GM12878 (cell line): Measurements from ENCODE around the gene PHGDH. TPM values are rescaled to one million over a fixed set of nuclear protein-coding genes. Genes with fewer than 3 reads are reported as not detected.

ENCODE experiments used
- ATAC-seq: fragments of 200-7000 bp; cut with Tn5 transposase; 3 replicates; pipeline ENCODE4 v1.9.1; 2020; ENCODE audit warnings: mild to moderate bottlenecking, moderate library complexity
- BruUV-seq: library from RNA; stranded (reverse); fragments of 400-500 nt; replicated peaks from 2 replicates; lab custom pipeline; 2021; lab: Mats Ljungman, UMichigan
- CTCF ChIA-PET: fragments of 300-600 bp; sonication (Branson Sonifier 250); formaldehyde crosslinking; extraction: SDS; loops from one replicate; lab custom pipeline; 2021; ENCODE audit warnings: inconsistent platforms; lab: Yijun Ruan, JAX
- POLR2A ChIA-PET: fragments of 350-600 bp; formaldehyde crosslinking; extraction: SDS; loops from one replicate; lab custom pipeline; 2021; ENCODE audit warnings: inconsistent platforms; lab: Charles Lee
- RAD21 ChIA-PET: fragments of 300-600 bp; sonication (Branson Sonifier 250); formaldehyde crosslinking; loops from one replicate; lab custom pipeline; 2023; ENCODE audit warnings: antibody characterized with exemption; ENCODE audit not compliant: unreplicated experiment; lab: Charles Lee
- SMC1A ChIA-PET: fragments of 300-600 bp; sonication (Branson Sonifier 250); formaldehyde crosslinking; loops from one replicate; lab custom pipeline; 2023; ENCODE audit not compliant: unreplicated experiment, uncharacterized antibody; lab: Charles Lee
- DNase-seq: peaks from one replicate; pipeline ENCODE4 v3.0.0-alpha.2; 2011; ENCODE audit warnings: low read depth, low spot score
- FAIRE-seq: peaks from 3 replicates; lab custom pipeline; 2011; peaks lifted over from hg19 to GRCh38; lab: Jason Lieb, UNC
- H2AFZ ChIP-seq: 2 replicates; pipeline ENCODE4 v1.6.0; 2011; ENCODE audit warnings: low read depth, low read length, control low read depth; ENCODE audit not compliant: control insufficient read depth
- H3K27ac ChIP-seq: 2 replicates; pipeline ENCODE4 v1.5.1; 2011; ENCODE audit warnings: control low read depth; ENCODE audit not compliant: control insufficient read depth, insufficient read depth
- H3K27me3 ChIP-seq, 2 experiments: replicated peaks in 1 of 2; 2 replicates each; pipeline versions ENCODE4 v1.6.0 to v1.6.1; 2011; ENCODE audit warnings: low read length in 1 of 2; ENCODE audit not compliant: control insufficient read depth in 2 of 2, insufficient read depth in 2 of 2
- H3K36me3 ChIP-seq, 2 experiments: 2 replicates each; pipeline ENCODE4 v1.5.1; 2011; ENCODE audit warnings: low read length in 1 of 2; ENCODE audit not compliant: control insufficient read depth in 2 of 2, insufficient read depth in 2 of 2
- H3K4me1 ChIP-seq: 2 replicates; pipeline ENCODE4 v1.6.1; 2011; ENCODE audit warnings: mild to moderate bottlenecking, low read length, moderate library complexity, mixed read lengths; ENCODE audit not compliant: control insufficient read depth, insufficient read depth
- H3K4me2 ChIP-seq: 2 replicates; pipeline ENCODE4 v1.6.0; 2011; ENCODE audit warnings: control low read depth; ENCODE audit not compliant: control insufficient read depth, insufficient read depth
- H3K4me3 ChIP-seq: fragments of 200-600 bp; sonication (generic); 2 replicates; pipeline ENCODE4 v1.5.1; 2016
- H3K79me2 ChIP-seq: 2 replicates; pipeline ENCODE4 v1.6.0; 2011; ENCODE audit warnings: low read length; ENCODE audit not compliant: control insufficient read depth, insufficient read depth
- H3K9ac ChIP-seq: 2 replicates; pipeline ENCODE4 v1.8.0; 2011; ENCODE audit warnings: low read length, control low read depth, mixed read lengths; ENCODE audit not compliant: control insufficient read depth, insufficient read depth
- H3K9me3 ChIP-seq: replicated peaks from 3 replicates; pipeline ENCODE4 v1.5.1; 2011; ENCODE audit warnings: mild to moderate bottlenecking, low read length; ENCODE audit not compliant: control insufficient read depth, insufficient read depth
- H4K20me1 ChIP-seq: 2 replicates; pipeline ENCODE4 v1.6.0; 2011; ENCODE audit not compliant: control insufficient read depth, insufficient read depth
- BHLHE40 ChIP-seq, 2 experiments: fragments of 450-650 bp in 1 of 2; IDR thresholded peaks; 2 replicates each; pipeline ENCODE4 v1.6.1; 2011 to 2017; ENCODE audit warnings: low read depth in 2 of 2, borderline replicate concordance in 1 of 2, improper control_type of control experiment in 1 of 2, low read length in 1 of 2, mild to moderate bottlenecking in 1 of 2
- DPF2 ChIP-seq: fragments of 450-650 bp; IDR thresholded peaks from 2 replicates; pipeline ENCODE4 v1.6.1; 2017; ENCODE audit warnings: mild to moderate bottlenecking
- HDAC6 ChIP-seq: fragments of 200-600 bp; sonication (generic); IDR thresholded peaks from one replicate; pipeline ENCODE4 v1.8.0; 2017; ENCODE audit warnings: antibody characterized with exemption; ENCODE audit not compliant: unreplicated experiment
- IRF4 ChIP-seq: IDR thresholded peaks from 2 replicates; pipeline ENCODE4 v1.6.1; 2011; ENCODE audit warnings: low read depth, low read length
- MYB ChIP-seq: fragments of 150-350 bp; IDR thresholded peaks from 2 replicates; pipeline ENCODE4 v1.6.1; 2014; ENCODE audit warnings: mild to moderate bottlenecking, low read depth, low read length, borderline replicate concordance
- PAX8 ChIP-seq: fragments of 450-650 bp; IDR thresholded peaks from 2 replicates; pipeline ENCODE4 v1.6.1; 2017; ENCODE audit warnings: mild to moderate bottlenecking, moderate library complexity
- PML ChIP-seq: IDR thresholded peaks from 2 replicates; pipeline ENCODE4 v1.6.1; 2012; ENCODE audit warnings: low read length, inconsistent platforms
- RAD51 ChIP-seq: fragments of 450-650 bp; IDR thresholded peaks from 2 replicates; pipeline ENCODE4 v1.6.1; 2016; ENCODE audit warnings: moderate library complexity, mild to moderate bottlenecking, inconsistent platforms
- SRF ChIP-seq, 2 experiments: IDR thresholded peaks; 2 replicates each; pipeline ENCODE4 v1.6.1; 2011; ENCODE audit warnings: low read depth in 2 of 2, low read length in 2 of 2, mild to moderate bottlenecking in 1 of 2, moderate library complexity in 1 of 2
- SUPT20H ChIP-seq: IDR thresholded peaks from 2 replicates; pipeline ENCODE4 v1.6.1; 2011; ENCODE audit warnings: low read depth, mild to moderate bottlenecking, low read length, moderate library complexity, borderline replicate concordance; ENCODE audit not compliant: control insufficient read depth
- ZNF24 ChIP-seq: fragments of 450-650 bp; IDR thresholded peaks from 2 replicates; pipeline ENCODE4 v1.6.1; 2017; ENCODE audit warnings: antibody characterized with exemption, mild to moderate bottlenecking
- WGBS: methylation state at CpG from one replicate; pipeline ENCODE4 v1.1.6; 2016; ENCODE audit warnings: low lambda C conversion rate; ENCODE audit not compliant: insufficient replicate concordance, insufficient coverage; ENCODE audit errors: missing lambda C conversion rate; 5-methylcytosine and 5-hydroxymethylcytosine counted together
- in situ Hi-C: fragments of 300-500 bp; cut with MboI; formaldehyde crosslinking; loops from 9 replicates; pipeline ENCODE4 v1.14.3; 2018; ENCODE audit warnings: mixed read lengths
- intact Hi-C: fragments of 100-400 bp; cut with micrococcal nuclease; formaldehyde crosslinking; loops from one replicate; pipeline ENCODE4 v1.14.2; 2022; ENCODE audit not compliant: unreplicated experiment
- polyA plus RNA-seq, 11 experiments: library from polyadenylated mRNA; depleted of rRNA in 4 of 11; unstranded in 6 of 11; stranded (reverse) in 5 of 11; fragments of >200 nt; fragmentation: Nextera tagmentation in 4 of 11; fragmentation: Illumina TruSeq in 1 of 11; extraction: Ambion mirVana in 4 of 11; extraction: Trizol in 1 of 11; gene quantifications; 1 replicate in 1 of 11; 2 replicates in 10 of 11; pipeline versions ENCODE4 v1.2.1 to v1.2.3, GENCODE V29; 2011 to 2016; ENCODE audit warnings: inconsistent platforms in 2 of 11, missing spikeins in 2 of 11, low read depth in 1 of 11
- total RNA-seq, 4 experiments: library from RNA; depleted of rRNA in 3 of 4; stranded (reverse); fragments of >200 nt in 3 of 4; fragmentation: Illumina TruSeq in 1 of 4; extraction: Trizol in 1 of 4; gene quantifications; 2 replicates each; pipeline versions ENCODE4 v1.2.1 to v1.2.3, GENCODE V29; 2013 to 2021
- TF ChIP-seq, protein P1 (sequence below): fragments of 450-650 bp; IDR thresholded peaks from 2 replicates; pipeline ENCODE4 v1.6.1; 2017; ENCODE audit warnings: antibody characterized with exemption, mild to moderate bottlenecking, moderate library complexity
- TF ChIP-seq, protein P2 (sequence below), 3 experiments: IDR thresholded peaks in 2 of 3; conservative IDR thresholded peaks in 1 of 3; 2 replicates each; pipeline ENCODE4 v1.5.1; 2011; ENCODE audit warnings: low read depth in 3 of 3, low read length in 3 of 3, mild to moderate bottlenecking in 3 of 3, control low read depth in 2 of 3, moderate library complexity in 2 of 3, inconsistent platforms in 1 of 3, mixed read lengths in 1 of 3; ENCODE audit not compliant: control insufficient read depth in 2 of 3, insufficient read depth in 1 of 3; ENCODE audit errors: extremely low read depth in 1 of 3
- TF ChIP-seq, protein P3 (sequence below): IDR thresholded peaks from 2 replicates; pipeline ENCODE4 v1.6.1; 2012; ENCODE audit warnings: improper control_type of control experiment, low read depth, low read length; ENCODE audit not compliant: insufficient replicate concordance

Gene PHGDH
- total and polyA plus RNA-seq, 10 of the 15 experiments (the other 5 are each of a cell fraction or from before 2014, with no cell fraction given), result 3.9 to 47.8 (median 25.9) TPM

DNA sequence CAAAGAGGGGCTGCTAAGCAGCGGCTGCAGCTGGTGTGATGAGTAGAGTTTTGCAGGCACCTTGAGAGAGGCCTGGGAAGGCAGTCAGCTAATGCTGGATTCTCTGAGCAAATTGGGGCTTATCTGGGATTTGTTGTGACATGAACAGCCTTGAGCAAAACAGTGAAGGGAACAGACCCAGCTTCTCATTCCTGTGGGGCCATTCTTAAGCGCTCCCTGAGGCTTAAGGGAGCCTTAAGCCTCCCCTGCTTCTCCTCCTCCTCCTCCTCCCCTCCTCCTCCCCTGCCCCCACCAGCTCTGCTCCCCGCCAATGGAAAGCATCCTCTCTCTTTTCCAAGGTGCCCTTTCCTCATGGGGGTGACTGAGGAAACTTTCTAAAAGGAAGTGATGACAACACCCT lies 35.7 kb downstream of the PHGDH start:
- H2AFZ ChIP-seq, result no peak overlapping the region
- H3K9ac ChIP-seq, result no peak overlapping the region
- no TSS peak for BruUV-seq
- no peak for TF ChIP-seq RAD51
- TF ChIP-seq PML, result no peak
- no peak for TF ChIP-seq SUPT20H
- no peak for TF ChIP-seq ZNF24
- no peak for TF ChIP-seq PAX8
- TF ChIP-seq, protein P1, sequence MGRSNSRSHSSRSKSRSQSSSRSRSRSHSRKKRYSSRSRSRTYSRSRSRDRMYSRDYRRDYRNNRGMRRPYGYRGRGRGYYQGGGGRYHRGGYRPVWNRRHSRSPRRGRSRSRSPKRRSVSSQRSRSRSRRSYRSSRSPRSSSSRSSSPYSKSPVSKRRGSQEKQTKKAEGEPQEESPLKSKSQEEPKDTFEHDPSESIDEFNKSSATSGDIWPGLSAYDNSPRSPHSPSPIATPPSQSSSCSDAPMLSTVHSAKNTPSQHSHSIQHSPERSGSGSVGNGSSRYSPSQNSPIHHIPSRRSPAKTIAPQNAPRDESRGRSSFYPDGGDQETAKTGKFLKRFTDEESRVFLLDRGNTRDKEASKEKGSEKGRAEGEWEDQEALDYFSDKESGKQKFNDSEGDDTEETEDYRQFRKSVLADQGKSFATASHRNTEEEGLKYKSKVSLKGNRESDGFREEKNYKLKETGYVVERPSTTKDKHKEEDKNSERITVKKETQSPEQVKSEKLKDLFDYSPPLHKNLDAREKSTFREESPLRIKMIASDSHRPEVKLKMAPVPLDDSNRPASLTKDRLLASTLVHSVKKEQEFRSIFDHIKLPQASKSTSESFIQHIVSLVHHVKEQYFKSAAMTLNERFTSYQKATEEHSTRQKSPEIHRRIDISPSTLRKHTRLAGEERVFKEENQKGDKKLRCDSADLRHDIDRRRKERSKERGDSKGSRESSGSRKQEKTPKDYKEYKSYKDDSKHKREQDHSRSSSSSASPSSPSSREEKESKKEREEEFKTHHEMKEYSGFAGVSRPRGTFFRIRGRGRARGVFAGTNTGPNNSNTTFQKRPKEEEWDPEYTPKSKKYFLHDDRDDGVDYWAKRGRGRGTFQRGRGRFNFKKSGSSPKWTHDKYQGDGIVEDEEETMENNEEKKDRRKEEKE, result no peak
- TF ChIP-seq MYB, result no peak
- TF ChIP-seq, protein P2, sequence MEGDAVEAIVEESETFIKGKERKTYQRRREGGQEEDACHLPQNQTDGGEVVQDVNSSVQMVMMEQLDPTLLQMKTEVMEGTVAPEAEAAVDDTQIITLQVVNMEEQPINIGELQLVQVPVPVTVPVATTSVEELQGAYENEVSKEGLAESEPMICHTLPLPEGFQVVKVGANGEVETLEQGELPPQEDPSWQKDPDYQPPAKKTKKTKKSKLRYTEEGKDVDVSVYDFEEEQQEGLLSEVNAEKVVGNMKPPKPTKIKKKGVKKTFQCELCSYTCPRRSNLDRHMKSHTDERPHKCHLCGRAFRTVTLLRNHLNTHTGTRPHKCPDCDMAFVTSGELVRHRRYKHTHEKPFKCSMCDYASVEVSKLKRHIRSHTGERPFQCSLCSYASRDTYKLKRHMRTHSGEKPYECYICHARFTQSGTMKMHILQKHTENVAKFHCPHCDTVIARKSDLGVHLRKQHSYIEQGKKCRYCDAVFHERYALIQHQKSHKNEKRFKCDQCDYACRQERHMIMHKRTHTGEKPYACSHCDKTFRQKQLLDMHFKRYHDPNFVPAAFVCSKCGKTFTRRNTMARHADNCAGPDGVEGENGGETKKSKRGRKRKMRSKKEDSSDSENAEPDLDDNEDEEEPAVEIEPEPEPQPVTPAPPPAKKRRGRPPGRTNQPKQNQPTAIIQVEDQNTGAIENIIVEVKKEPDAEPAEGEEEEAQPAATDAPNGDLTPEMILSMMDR (IDR thresholded peaks at IDR 0.05 in 2 of 3, conservative IDR thresholded peaks at IDR 0.05 in 1 of 3; ENCODE audit: control insufficient read depth in 2 of 3, extremely low read depth in 1 of 3, insufficient read depth in 1 of 3, low read depth in 3 of 3, low read length in 3 of 3), result no peak
- TF ChIP-seq, protein P3, sequence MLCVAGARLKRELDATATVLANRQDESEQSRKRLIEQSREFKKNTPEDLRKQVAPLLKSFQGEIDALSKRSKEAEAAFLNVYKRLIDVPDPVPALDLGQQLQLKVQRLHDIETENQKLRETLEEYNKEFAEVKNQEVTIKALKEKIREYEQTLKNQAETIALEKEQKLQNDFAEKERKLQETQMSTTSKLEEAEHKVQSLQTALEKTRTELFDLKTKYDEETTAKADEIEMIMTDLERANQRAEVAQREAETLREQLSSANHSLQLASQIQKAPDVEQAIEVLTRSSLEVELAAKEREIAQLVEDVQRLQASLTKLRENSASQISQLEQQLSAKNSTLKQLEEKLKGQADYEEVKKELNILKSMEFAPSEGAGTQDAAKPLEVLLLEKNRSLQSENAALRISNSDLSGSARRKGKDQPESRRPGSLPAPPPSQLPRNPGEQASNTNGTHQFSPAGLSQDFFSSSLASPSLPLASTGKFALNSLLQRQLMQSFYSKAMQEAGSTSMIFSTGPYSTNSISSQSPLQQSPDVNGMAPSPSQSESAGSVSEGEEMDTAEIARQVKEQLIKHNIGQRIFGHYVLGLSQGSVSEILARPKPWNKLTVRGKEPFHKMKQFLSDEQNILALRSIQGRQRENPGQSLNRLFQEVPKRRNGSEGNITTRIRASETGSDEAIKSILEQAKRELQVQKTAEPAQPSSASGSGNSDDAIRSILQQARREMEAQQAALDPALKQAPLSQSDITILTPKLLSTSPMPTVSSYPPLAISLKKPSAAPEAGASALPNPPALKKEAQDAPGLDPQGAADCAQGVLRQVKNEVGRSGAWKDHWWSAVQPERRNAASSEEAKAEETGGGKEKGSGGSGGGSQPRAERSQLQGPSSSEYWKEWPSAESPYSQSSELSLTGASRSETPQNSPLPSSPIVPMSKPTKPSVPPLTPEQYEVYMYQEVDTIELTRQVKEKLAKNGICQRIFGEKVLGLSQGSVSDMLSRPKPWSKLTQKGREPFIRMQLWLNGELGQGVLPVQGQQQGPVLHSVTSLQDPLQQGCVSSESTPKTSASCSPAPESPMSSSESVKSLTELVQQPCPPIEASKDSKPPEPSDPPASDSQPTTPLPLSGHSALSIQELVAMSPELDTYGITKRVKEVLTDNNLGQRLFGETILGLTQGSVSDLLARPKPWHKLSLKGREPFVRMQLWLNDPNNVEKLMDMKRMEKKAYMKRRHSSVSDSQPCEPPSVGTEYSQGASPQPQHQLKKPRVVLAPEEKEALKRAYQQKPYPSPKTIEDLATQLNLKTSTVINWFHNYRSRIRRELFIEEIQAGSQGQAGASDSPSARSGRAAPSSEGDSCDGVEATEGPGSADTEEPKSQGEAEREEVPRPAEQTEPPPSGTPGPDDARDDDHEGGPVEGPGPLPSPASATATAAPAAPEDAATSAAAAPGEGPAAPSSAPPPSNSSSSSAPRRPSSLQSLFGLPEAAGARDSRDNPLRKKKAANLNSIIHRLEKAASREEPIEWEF, result no peak
- no peak for TF ChIP-seq HDAC6
- TF ChIP-seq IRF4, result no peak
- no peak for TF ChIP-seq BHLHE40 (IDR thresholded peaks at IDR 0.05; ENCODE audit: borderline replicate concordance in 1 of 2, low read depth in 2 of 2, low read length in 1 of 2)
- no peak for TF ChIP-seq SRF (IDR thresholded peaks at IDR 0.05; ENCODE audit: low read depth in 2 of 2, low read length in 2 of 2)
- no peak for TF ChIP-seq DPF2
- no peak overlapping the region for H3K4me3 ChIP-seq
- SMC1A ChIA-PET, result no interaction called here
- H3K9me3 ChIP-seq, result no peaks in the 10 kb centered on the region
- 70% methylated on average over 2 of the region's 3 CpGs for WGBS
- H3K4me2 ChIP-seq, result no peak overlapping the region
- intact Hi-C loops, result no loop called here
- in situ Hi-C loops, result no loop called here
- H3K4me1 ChIP-seq, result no peaks in the 10 kb centered on the region
- no peak for ATAC-seq
- no peaks in the 10 kb centered on the region for H3K79me2 ChIP-seq
- RAD21 ChIA-PET, result no interaction called here
- H3K27me3 ChIP-seq, result peaks cover 0 to 2% of the 10 kb centered on the region in 2 experiments; a peak in 2 of 4 replicates
- CTCF ChIA-PET, result interaction anchor here (0.9 kb wide), 1 partner anchor 136 kb away, joined by 3 read pairs; no protein-coding TSS in a partner anchor
- H4K20me1 ChIP-seq, result no peaks in the 10 kb centered on the region
- no peak for DNase-seq
- POLR2A ChIA-PET, result no interaction called here
- no peaks in the 10 kb centered on the region for H3K36me3 ChIP-seq
- no peak for FAIRE-seq
- no peak overlapping the region for H3K27ac ChIP-seq
